CD4-positive, alpha-beta T cell treated with Interleukin-10 for 1 hour (primary cell): ENCODE data around the gene LBH.
A peak's percentile ranks its signal among the peaks of the same experiment; 100 is the strongest.

Experiments used
- DNase-seq: peaks from one replicate; pipeline ENCODE4 v3.0.0-alpha.2; 2020

LBH gene

DNA sequence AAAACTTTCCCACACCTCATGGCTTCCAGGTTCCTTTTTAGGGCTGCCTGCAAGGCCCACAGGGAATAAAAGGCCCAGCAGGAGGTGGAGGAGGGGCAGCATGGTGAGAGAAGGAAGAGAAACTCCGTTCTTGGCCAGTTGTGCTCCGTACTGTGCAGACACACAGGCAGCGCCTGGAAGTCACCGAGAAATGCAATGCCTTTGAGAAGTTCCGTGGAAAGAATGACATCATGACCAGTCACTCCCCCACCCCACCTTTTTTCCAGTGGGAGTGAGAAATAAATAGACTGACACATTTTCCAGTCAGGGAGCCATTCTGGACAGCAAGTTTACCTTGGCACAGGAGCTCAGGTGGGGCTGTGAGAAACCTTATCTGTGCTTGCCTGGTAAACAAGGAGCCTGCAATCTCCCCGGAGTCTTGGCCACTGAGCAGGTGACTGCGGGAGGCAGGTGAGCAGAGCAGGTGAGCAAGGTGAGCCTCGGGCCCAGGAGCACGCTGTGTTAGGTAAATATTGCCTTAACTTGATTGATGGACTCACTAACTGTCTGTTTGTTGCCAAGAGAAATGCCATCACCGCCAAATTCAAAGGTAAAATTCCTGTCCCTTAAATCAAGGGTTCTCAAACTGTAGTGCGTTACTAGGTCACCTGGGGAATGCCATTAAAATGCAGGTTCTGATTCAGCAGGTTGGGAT, 13.5 kb upstream of the LBH start:
- DNase-seq, result no peak

DNA sequence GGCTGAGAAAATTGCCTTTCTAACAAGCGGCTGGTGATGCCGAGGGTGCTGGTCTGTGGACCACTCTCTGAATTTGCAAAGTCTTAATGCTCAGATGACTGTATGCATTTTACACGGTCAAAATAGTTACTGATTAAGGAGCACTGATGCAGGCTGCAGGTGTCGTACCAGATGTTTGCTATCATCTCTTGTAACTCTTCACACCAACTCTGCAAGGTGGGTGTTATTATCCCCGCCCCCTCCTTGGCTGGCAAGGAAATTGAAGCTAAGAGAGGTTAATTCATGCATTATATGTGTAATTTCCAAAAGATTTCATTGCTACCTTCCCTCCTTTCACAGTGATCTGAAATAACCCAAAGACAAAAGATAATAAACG, 13.0 kb upstream of the LBH start:
- no peak for DNase-seq

DNA sequence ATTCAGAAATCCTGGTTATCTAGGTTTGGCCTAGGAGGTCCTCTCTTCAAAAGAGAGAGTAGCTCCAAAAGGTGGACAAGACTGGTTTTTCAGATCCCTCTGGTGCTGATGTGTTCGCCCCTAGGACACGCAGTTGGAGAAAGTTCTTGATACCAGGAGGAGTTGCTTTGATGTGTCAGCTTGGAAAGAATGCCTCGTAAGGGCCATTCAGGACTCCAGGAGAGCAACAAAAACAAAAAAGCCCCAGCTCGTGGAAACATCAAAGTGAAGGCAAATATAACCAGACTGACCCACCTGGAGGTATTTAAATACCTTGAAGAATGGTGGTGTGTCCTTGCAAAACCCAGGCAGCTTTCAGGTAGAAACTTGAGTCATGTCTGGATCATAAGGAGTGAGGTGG, 12.5 kb upstream of the LBH start:
- no peak for DNase-seq

DNA sequence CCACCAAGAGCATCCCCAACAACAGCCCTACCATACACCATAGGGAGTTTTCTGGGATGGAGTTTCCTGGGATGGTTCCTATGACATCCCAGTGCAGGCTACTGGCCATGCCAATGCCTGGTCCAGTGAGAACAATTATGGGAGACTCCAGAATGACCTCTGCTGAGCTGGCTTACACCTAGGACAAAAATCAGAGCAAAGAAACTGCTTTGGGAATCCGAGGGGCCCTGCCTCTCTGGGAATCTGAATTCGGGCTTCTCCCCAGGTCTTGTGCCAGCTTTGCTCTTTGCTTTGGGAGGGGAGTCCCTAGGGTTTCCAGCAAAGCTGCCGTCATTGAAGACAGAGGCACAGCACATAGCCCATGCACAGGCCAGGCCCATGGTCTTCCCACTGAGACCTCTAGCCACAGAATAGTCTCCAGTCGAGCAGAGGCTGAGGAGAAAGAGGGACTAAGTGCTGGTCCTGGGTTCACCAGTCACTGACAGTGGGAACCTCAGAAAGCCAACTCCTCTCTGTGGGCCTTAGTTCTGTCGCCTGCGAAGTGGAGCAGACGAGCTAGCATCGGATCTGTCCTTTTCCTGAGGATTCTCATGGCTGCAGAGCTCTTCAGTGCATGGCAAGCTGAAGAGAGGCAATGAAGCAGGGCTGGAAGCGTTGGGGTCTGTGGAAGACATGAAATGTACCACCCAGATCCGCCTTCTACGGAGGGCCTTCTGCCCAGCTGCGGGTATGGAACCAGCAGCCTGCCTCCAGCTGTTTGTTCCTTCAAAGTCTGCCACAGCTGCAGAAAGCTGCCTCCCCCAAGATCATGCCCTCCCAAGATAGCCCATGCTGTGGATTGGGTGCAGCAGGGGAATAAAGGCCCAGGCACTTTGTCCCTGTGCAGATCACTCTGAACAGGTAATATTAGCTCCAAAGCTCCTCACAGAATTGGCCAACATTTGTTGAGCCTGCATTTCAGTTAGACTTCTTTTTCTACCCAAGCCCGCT, 11.2 kb upstream of the LBH start:
- DNase-seq, result no peak

DNA sequence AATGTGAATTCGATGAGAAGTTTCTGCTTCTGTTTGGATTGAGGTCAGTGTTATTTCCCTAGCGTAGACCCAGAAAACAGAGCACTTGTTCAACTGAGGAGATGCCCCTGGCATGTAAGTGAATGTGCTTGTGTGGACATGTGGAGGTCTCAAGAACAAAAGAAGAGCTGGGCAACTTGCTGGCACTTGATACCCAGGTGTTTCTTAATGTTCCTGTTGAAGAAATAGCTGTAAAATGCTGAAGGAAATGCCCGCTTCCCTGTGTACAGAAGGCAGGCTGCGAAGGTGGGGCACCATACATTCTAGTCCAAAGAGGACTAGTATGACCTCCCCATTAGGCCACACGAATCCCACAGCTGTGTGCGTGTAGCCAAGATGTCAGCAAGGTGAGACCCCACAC, 9.8 kb upstream of the LBH start:
- DNase-seq, result no peak

DNA sequence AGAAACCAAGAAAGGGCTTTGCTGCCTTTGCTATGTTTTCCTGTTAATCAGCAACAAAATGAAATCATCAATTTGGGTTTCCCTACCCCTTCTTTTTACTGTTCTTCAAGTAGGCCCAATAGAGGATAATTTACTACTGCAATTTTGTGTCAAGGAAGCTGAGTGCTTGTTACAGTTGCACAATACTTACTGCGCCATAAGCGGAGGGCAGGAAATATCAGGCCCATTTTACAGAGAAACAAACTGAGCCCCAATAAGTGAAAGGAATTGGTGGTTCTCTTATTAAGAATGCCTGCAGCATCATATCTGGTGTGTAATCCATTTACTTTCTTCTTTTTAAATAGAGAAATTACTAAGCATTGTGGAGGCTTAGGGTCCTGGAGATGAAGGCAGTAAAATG, 9.3 kb upstream of the LBH start:
- no peak for DNase-seq

DNA sequence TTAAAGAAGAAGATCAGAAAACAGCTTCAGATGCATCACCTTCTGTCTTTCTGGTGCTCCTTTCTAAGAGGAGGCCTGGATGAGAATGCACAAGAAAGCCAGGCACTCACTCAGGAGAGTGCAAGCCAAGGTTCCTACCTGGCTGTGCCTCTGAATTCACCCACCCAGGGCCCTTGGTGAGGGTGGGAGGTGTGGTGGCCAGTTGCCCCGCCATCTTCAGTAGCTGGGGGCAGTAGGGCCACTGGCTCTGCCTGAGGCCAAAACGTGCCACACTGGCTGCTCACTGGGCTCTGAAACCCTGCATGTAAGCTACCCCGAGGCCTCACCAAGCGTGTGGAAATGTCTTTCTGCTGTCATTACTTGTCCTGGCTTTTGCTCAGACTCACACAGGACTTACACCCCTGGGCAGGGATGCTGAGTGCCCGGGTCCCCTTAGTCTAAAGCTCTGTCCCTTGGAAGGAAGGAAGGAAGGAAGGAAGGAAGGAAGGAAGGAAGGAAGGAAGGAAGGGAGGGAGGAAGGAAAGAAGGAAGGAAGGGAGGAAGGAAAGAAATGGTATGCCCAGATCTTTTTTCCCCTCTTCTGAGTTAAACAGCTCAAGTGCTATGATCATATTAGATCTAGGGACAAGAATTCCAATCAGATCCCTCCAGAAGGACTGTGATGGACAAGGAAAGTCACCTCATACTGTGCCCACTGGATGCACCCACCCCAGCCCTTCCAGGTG, 8.5 kb upstream of the LBH start:
- no peak for DNase-seq

DNA sequence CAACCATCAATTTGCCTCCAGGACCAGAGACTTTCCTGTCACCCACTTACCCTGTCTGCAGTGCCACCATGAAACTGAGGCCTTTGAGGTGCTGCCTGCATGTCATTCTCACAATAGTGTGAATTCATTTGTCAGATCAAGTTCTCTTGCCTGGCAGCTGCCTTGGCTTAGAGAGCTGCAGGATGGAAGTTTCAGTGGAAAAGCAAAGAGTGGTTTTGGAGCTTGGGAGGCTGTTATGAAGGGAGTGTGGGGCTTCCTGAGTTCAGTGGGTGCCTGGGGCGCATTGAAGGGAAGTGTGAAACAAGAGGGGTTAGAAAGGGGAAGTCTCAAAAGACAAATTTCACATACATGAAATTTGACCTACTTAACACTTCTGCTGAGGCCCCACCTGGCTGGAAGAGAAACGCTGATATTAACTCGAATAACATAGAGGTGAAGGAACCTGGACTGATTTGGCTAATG, 7.9 kb upstream of the LBH start:
- DNase-seq, result peak; percentile 38

DNA sequence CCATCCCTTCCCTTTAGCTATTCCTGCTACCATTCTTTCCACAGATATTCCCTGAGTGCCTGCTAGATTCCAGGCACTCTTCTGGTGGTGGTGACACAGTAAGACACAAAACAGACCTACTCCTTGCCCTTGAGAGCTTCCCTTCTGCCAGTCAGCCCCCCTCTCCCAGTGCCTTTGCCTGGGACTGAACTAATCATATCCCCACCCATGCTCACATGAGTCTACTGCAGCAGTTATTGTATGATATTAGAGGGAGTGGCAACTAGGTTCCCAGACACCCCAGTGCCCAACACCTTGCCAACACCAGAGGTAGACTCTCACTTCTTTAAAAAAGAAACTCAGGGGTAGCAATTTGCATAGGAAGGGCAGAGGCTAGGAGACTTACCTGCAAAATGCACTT, 7.2 kb upstream of the LBH start:
- DNase-seq, result no peak

DNA sequence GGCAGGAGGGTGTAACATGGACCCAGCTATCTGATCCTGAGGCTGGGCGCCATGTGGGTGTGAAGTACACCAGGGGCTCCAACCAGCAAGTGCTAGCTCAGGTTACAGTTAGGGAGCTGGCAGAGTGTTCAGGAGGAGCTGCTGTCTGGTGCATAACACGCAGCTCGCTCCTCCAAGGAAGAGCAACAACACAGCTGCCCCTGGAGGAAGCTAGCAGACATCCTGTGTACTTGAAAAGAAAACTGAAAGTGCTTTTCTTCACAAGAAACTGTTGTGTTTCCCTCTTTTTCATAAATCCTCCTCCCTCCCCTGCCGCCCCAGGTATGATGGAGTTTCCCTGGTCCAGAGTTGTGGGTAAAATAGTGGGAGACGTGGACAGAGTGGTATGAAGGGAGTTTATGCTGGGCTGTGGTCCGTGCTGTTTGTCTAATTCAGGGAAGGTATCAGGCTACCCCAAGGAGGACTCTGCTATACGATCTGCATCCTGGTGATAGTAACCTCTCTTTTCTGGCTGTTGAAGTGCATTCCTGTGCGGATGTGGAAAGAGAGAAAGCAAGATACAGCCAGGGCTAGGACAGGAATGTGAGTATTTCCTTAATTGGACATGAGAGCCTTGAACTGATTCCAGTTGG, 6.1 kb upstream of the LBH start:
- peak; percentile 65 for DNase-seq

DNA sequence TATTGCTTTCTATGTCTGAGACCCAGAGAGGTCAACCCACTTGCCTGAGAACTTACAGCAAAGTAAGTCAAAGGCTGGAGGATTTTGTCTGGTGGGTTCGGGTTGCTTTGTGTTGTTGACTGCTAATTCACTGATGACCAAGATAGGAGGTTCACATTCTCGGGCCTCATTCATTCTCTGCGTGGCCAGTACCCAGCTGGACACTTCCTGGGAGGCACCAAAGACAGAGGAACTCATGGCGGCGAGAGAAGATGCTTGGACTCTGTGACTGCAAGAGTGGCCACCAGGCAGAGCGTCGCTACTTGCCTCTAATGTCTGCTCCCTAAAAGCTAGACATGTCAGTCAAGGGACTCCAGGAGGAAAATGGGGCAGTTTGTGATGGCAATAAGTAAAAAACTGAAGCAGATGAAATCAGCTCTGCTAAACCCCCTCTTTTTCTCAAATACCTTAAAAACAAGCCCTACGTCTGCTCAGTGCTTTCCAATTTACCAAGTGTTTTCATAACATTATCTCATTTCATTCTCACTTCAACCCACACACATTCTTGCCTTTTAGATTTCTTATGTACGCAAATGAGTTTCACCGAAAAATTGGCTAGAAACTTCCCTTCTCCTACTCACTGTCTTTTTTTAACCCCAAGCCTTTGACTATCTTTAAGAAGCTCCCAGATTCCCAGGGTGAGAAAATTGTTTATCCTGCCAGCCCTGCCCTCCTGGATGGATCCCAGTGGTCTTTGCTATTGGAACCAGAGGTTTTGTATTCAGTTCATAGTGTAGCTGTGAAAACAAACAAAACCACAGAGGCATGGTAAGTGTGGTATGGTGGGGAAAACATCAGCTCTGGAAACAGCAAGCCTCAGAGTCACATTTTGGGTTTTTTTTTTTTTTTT, 4.9 kb upstream of the LBH start:
- peak; percentile 42 for DNase-seq

DNA sequence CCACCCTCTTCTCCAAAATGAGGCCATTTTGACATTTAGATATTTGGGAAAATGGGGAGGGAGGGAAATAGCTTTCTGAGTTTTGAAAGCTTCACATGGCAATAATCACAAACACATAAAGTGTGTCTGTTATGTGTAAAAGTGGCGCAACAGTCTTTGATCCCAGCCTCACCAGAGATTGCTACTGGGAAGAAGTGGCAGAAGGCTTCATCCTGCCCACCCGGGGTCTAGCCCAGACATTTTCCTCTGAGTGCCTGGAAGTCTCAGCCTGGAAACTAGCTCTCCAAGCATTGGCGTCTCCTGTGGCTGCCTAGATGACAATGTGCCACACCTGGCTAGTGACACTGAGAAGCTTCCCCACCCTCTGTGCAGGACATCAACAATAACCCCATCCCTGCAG, 1.7 kb upstream of the LBH start:
- DNase-seq, result no peak

DNA sequence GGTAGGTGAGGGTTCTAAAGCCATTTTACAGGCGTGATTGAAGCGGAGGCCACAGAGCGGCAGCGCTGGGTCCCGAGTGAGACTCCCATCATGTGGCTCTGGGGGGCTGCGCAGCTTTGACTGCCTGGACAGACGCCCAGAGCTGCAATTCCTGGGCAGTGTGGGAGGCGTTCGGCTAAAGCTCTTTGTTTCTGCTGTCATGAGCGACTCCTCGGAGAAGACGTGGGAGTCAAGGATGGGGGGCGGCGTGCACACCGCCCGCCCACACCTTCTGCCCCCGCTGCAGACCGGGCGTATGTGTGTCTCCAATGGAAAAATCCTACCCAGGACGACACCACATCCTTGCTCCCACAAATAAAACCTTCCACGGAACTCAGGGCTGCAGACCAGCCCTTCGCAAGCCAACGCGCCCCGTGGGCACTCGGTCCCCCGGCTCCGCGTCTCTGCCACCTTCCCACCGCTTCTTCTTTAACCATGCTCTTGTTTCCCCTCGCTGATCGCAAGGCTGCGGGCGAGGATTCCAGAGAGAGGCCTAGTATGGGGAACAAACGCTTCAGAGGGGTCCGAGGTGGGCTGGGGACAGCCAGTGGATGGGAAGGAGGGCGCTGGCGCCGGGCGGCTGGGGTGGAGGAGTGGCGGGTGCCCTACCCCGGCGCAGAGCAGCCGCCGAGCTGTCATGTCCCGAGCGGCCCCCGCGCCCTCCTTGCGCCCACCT, 680 bp upstream of the LBH start:
- no peak for DNase-seq

DNA sequence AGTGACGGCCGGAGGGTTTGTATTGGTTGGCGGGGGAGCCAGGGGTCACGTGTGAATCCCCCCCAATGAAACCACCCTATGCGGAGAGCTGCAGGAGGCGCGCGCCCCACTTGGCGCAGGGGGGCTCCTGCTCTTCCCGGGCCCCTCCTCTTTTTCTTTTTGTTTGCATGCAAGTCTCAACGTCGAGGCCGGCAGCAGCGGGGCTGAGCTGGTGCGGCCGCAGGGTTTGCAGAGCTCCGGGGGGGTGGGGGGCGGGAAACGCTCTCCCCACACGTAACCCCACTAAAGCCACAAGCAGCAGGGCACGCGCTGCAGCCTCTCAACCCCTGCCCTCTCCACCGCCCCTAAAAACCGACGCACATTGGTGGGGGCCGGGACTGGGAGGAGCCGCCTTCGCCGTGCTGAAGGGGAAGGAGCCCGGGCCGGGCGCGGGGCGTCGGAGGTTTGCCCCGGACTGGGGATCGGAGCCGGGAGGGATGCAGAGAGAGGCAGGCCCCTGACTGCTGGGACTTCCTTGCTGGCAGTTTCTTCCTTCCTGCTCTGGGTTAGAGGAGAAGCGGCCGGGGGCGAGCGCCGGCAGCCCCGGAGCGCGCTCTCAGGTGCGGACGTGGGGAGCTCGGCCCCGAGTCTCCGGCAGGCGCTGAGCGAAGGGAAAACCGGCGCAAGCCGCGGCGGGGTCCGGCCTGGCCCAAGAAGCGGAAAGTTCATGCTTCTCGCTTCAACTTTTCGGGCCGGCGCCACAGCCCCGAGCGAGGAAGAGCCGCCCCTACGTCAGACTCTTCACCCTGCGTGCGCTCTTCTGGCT, 864 bp downstream of the LBH start:
- DNase-seq, result peak; percentile 83

DNA sequence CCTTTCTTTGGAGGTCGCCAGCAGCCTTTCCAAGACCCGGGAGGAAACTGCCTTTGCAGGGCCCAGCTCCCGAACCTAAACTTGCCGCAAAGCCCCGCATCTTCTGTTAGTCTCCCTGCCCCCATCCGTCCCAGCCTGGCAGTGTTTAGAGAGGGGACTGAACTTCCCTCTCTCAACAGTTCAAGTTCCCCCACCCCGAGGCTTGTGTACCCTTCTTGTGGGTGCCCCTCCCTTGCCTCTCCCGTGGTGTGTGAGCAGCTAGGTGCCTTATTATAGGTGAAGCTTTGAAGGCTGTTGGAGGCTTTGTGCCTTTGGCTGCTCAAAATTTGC, 1.4 kb downstream of the LBH start:
- DNase-seq, result peak; percentile 47

DNA sequence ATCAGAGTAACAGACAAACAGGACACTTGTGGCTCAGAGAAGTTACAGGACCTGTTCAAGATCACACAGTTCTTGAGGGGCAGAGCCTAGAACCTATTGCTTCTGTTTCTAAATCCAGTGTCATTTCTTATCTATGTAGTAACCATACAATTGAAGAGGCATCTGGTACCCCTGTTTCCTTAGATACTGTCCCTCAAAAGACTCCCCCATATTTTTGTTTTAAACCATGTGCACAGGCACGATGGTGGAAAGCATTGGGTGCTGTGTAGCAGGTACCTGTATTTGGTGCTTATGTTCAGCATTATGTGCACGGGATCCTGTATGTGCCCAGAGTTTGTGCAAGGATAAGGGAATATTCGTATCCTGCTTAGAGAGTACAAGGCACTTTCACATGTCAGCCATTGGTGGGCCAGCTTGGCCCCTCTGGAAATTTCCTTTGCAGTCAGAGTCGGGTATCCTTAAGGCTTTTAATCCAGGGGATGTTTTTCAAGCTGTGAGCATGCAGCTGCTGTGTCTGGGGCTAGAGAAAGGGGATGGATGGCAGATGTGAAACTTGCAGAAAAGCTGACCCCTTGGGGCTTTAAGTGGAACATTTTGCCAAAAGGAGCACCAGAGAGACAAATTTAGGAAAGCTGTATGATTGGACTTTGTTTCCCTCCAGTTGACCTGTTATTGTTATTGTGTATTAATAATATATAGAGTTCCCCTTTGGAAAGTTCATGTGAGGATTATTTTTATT, 2.1 kb downstream of the LBH start:
- DNase-seq, result no peak

DNA sequence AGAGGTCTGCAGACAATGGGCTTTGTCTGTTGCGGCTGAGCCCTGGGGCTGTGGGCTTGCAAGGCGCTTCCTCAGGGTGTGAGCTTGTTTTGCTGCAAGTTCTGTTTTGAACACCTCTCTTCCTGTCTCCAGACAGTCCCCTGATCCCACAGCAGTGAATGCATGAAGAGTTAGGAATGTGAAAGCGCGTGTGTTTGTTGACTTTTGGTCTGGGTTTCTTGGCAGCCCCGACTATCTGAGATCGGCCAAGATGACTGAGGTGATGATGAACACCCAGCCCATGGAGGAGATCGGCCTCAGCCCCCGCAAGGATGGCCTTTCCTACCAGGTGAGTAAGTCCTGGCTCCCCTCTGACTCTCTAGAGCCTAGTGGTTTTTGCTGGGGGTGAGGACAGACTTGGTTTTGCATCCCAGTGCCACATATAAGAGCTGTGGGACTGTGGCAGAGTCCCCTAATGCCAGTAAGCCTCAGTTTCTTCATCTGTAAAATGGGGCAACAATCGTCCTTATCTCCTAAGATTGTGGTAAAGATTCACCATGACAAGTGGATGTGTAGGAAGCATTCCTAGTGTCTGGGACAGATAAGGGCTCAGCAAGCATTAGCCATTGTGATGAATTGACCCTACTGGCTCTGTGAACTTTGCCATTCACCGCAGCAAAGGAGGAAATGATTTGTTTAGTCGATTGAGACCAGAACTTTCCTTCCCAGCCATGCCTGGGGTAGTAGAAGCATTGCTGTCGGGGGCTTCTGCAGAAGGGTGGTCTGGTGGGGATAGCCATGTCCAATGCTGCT, 3.0 kb downstream of the LBH start:
- no peak for DNase-seq

DNA sequence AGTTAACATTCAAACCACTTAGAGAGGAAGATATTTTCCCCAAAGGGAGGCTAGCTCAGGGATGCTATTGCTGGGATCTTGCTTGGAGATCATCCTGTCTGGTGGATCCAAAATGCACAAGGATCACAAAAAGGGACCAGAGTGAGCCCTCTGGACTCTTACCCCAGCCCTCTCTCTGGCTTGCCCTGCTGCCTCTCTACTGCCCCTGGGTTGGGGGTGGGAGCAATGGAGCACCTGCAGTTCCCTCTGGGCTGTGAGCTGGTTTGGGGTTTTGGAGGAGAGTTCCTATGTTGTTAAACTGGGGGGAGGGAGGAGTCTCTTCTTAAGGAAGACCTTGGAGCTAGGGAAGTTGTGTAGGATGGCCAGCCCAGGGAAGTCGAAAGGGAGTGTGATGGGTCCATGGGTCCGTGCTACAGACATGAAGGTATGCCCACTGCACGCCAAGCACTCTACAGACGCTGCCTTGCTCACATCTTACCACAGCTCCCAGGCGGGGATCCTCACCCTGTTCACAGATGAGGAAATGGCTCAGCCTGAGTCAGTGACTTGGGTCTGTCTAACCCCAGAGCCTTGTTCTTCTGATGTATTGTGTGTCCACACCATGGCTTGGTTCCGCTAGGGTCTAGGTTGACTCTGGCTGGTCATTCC, 3.8 kb downstream of the LBH start:
- DNase-seq, result peak; percentile 50
